CD4-positive, alpha-beta T cell (primary cell): Measurements from ENCODE around the gene GPC5. TPM values are rescaled to one million over a fixed set of nuclear protein-coding genes. Genes with fewer than 3 reads are reported as not detected.

Experiments used
- ATAC-seq: fragments of 200-7000 bp; cut with Tn5 transposase; one replicate; pipeline ENCODE4 v1.10.0; 2022; ENCODE audit warnings: mild to moderate bottlenecking; ENCODE audit not compliant: poor library complexity
- CTCF ChIA-PET: fragments of 350-600 bp; sonication (Branson Sonifier 250); formaldehyde crosslinking; loops from one replicate; lab custom pipeline; 2021; ENCODE audit warnings: antibody characterized with exemption, inconsistent platforms; lab: Charles Lee
- POLR2A ChIA-PET: fragments of 350-600 bp; sonication (Branson Sonifier 250); formaldehyde crosslinking; loops from one replicate; lab custom pipeline; 2021; ENCODE audit warnings: antibody characterized with exemption, inconsistent platforms; lab: Charles Lee
- DNase-seq, 14 experiments: peaks; one replicate each; pipeline ENCODE4 v3.0.0-alpha.2; 2013 to 2020; ENCODE audit warnings: mixed read lengths in 2 of 14
- H3K27ac ChIP-seq, 2 donors: one replicate each; pipeline versions ENCODE4 v1.5.1 to v1.7.0; 2013; ENCODE audit warnings: low read length in 2 of 2, low read depth in 1 of 2, mild to moderate bottlenecking in 1 of 2
- H3K27me3 ChIP-seq, 2 experiments: 1 replicate in 1 of 2; 2 replicates in 1 of 2; pipeline versions ENCODE4 v1.6.1 to v1.7.0; 2013; ENCODE audit warnings: low read length in 2 of 2, control low read depth in 1 of 2, mild to moderate bottlenecking in 1 of 2, moderate library complexity in 1 of 2; ENCODE audit not compliant: insufficient read depth in 2 of 2, control insufficient read depth in 1 of 2
- H3K36me3 ChIP-seq: one replicate; pipeline ENCODE4 v1.6.1; 2013; ENCODE audit warnings: low read length, control low read depth; ENCODE audit not compliant: insufficient read depth
- H3K4me1 ChIP-seq: one replicate; pipeline ENCODE4 v1.6.1; 2013; ENCODE audit warnings: low read length, control low read depth; ENCODE audit not compliant: insufficient read depth
- H3K4me3 ChIP-seq: one replicate; pipeline ENCODE4 v1.5.1; 2013; ENCODE audit warnings: mild to moderate bottlenecking, low read length, moderate library complexity
- H3K9me3 ChIP-seq, 2 experiments: 1 replicate in 1 of 2; 2 replicates in 1 of 2; pipeline versions ENCODE4 v1.6.1 to v1.7.0; 2013; ENCODE audit warnings: low read length in 2 of 2, mild to moderate bottlenecking in 2 of 2, control low read depth in 1 of 2, moderate library complexity in 1 of 2; ENCODE audit not compliant: control insufficient read depth in 1 of 2, insufficient read depth in 1 of 2
- H3K27ac Mint-ChIP-seq: one replicate; pipeline ENCODE4 v1.8.0; 2020; ENCODE audit warnings: mixed read lengths
- H3K27me3 Mint-ChIP-seq: one replicate; pipeline ENCODE4 v1.8.0; 2021; ENCODE audit warnings: mixed read lengths
- H3K36me3 Mint-ChIP-seq: one replicate; pipeline ENCODE4 v1.8.0; 2021; ENCODE audit warnings: low read depth, mixed read lengths
- H3K4me1 Mint-ChIP-seq: one replicate; pipeline ENCODE4 v1.8.0; 2021; ENCODE audit warnings: low read depth, mixed read lengths
- H3K4me3 Mint-ChIP-seq: one replicate; pipeline ENCODE4 v1.8.0; 2020; ENCODE audit warnings: mild to moderate bottlenecking, mixed read lengths
- H3K9me3 Mint-ChIP-seq: one replicate; pipeline ENCODE4 v1.8.0; 2020; ENCODE audit warnings: mixed read lengths
- CTCF ChIP-seq: fragments of 200-600 bp; IDR thresholded peaks from one replicate; pipeline ENCODE4 v1.8.0; 2022; ENCODE audit warnings: antibody characterized with exemption, mild to moderate bottlenecking
- intact Hi-C, 2 experiments: fragments of 100-400 bp; cut with DNase I in 1 of 2; cut with micrococcal nuclease in 1 of 2; formaldehyde crosslinking; loops; one replicate each; pipeline versions ENCODE4 v1.15.1 to v1.9.0; 2023 to 2025; cut with DNase I, micrococcal nuclease
- total RNA-seq, 174 experiments: library from RNA in 2 of 174; stranded (reverse) in 2 of 174; gene quantifications; one replicate each; pipeline ENCODE4 v1.2.3 and lab custom pipeline; 2021 to 2026

GPC5 gene
- total RNA-seq, 2 experiments from 2014 or later: not detected

- ATAC-seq (no peak), DNase-seq (no peak)
- intact Hi-C loops: no loop called here
- CTCF ChIA-PET: no interaction called here
- POLR2A ChIA-PET: no interaction called here
- no peak for TF ChIP-seq CTCF
- H3K4me1 Mint-ChIP-seq: no peaks in the 10 kb centered on the region
- H3K9me3 Mint-ChIP-seq: peaks cover 6% of the 10 kb centered on the region
- H3K9me3 ChIP-seq: peaks cover 0 to 3% of the 10 kb centered on the region in 2 experiments
- no peaks in the 10 kb centered on the region for H3K27me3 Mint-ChIP-seq
- no peaks in the 10 kb centered on the region for H3K4me1 ChIP-seq
- no peak overlapping the region for H3K27ac Mint-ChIP-seq
- no peak overlapping the region for H3K4me3 Mint-ChIP-seq
- H3K36me3 ChIP-seq: no peaks in the 10 kb centered on the region
- H3K36me3 Mint-ChIP-seq: no peaks in the 10 kb centered on the region
- H3K4me3 ChIP-seq: no peak overlapping the region
- no peaks in the 10 kb centered on the region for H3K27me3 ChIP-seq
- no peak overlapping the region for H3K27ac ChIP-seq
These were observed 303.6 kb downstream of the GPC5 start for GRCh38 chr13:91701975-91702374.

- H3K36me3 ChIP-seq: no peaks in the 10 kb centered on the region
- no peak overlapping the region for H3K27ac Mint-ChIP-seq
- ChIA-PET POLR2A (no interaction called here), CTCF (no interaction called here)
- H3K9me3 Mint-ChIP-seq: peaks cover 6% of the 10 kb centered on the region
- no peaks in the 10 kb centered on the region for H3K27me3 ChIP-seq
- H3K9me3 ChIP-seq: peaks cover 0 to 5% of the 10 kb centered on the region in 2 experiments
- no peak for ATAC-seq
- intact Hi-C loops: no loop called here
- TF ChIP-seq CTCF: no peak
- no peak overlapping the region for H3K4me3 ChIP-seq
- DNase-seq: no peak
- H3K27me3 Mint-ChIP-seq: no peaks in the 10 kb centered on the region
- H3K4me1 Mint-ChIP-seq: no peaks in the 10 kb centered on the region
- H3K4me1 ChIP-seq: no peaks in the 10 kb centered on the region
- no peaks in the 10 kb centered on the region for H3K36me3 Mint-ChIP-seq
- no peak overlapping the region for H3K4me3 Mint-ChIP-seq
- no peak overlapping the region for H3K27ac ChIP-seq
These were observed 304.0 kb downstream of the GPC5 start for GRCh38 chr13:91702411-91702810.

- POLR2A ChIA-PET: no interaction called here
- no peaks in the 10 kb centered on the region for H3K4me1 Mint-ChIP-seq
- Histone ChIP-seq H3K36me3 (no peaks in the 10 kb centered on the region), H3K27me3 (no peaks in the 10 kb centered on the region), H3K27ac (no peak overlapping the region), H3K4me3 (no peak overlapping the region), H3K4me1 (no peaks in the 10 kb centered on the region), H3K9me3 (peaks cover 0 to 6% of the 10 kb centered on the region in 2 experiments)
- CTCF ChIA-PET: no interaction called here
- intact Hi-C loops: no loop called here
- no peak overlapping the region for H3K27ac Mint-ChIP-seq
- DNase-seq: no peak
- H3K4me3 Mint-ChIP-seq: no peak overlapping the region
- ATAC-seq: no peak
- no peak for TF ChIP-seq CTCF
- H3K27me3 Mint-ChIP-seq: no peaks in the 10 kb centered on the region
- H3K36me3 Mint-ChIP-seq: no peaks in the 10 kb centered on the region
- H3K9me3 Mint-ChIP-seq: peaks cover 6% of the 10 kb centered on the region
These were observed 306.0 kb downstream of the GPC5 start for GRCh38 chr13:91704398-91704797.
